KMS-11 (cell line): ENCODE data around the gene PIP5K1C.

Source experiments
- H2AFZ ChIP-seq: fragments of 200-600 bp; sonication (generic); 2 replicates; pipeline ENCODE4 v1.6.1; 2016; ENCODE audit warnings: antibody characterized with exemption, mixed run types, low read depth
- H3K27ac ChIP-seq: fragments of 200-600 bp; sonication (generic); 2 replicates; pipeline ENCODE4 v1.6.1; 2016; ENCODE audit warnings: mild to moderate bottlenecking, mixed run types
- H3K27me3 ChIP-seq: fragments of 200-600 bp; sonication (generic); 2 replicates; pipeline ENCODE4 v1.6.1; 2017; ENCODE audit warnings: mild to moderate bottlenecking, low read depth, mixed run types, moderate library complexity; ENCODE audit not compliant: insufficient read depth
- H3K36me3 ChIP-seq: fragments of 200-600 bp; sonication (generic); 2 replicates; pipeline ENCODE4 v1.6.1; 2017; ENCODE audit warnings: mild to moderate bottlenecking, mixed run types; ENCODE audit not compliant: insufficient read depth
- H3K4me1 ChIP-seq: fragments of 200-600 bp; sonication (generic); 2 replicates; pipeline ENCODE4 v1.6.1; 2016; ENCODE audit warnings: mild to moderate bottlenecking, low read depth, mixed run types; ENCODE audit not compliant: poor library complexity, severe bottlenecking
- H3K4me2 ChIP-seq: fragments of 200-600 bp; sonication (generic); 2 replicates; pipeline ENCODE4 v1.7.0; 2016; ENCODE audit warnings: mild to moderate bottlenecking, mixed run types
- H3K4me3 ChIP-seq: fragments of 200-600 bp; sonication (generic); IDR thresholded peaks from 2 replicates; pipeline ENCODE4 v1.6.1; 2017; ENCODE audit warnings: low read depth, low read length, mixed read lengths; ENCODE audit not compliant: insufficient read depth
- H3K79me2 ChIP-seq: fragments of 200-600 bp; sonication (generic); 2 replicates; pipeline ENCODE4 v1.6.1; 2016; ENCODE audit warnings: low read depth, mixed run types; ENCODE audit not compliant: insufficient read depth
- H3K9ac ChIP-seq: fragments of 200-600 bp; sonication (generic); 2 replicates; pipeline ENCODE4 v1.6.1; 2016; ENCODE audit warnings: mild to moderate bottlenecking, mixed run types
- H4K20me1 ChIP-seq: fragments of 200-600 bp; sonication (generic); 2 replicates; pipeline ENCODE4 v1.6.1; 2016; ENCODE audit warnings: mild to moderate bottlenecking, mixed run types; ENCODE audit not compliant: insufficient read depth
- CTCF ChIP-seq: fragments of 200-600 bp; sonication (generic); conservative IDR thresholded peaks from 2 replicates; pipeline ENCODE4 v1.6.1; 2017; ENCODE audit warnings: low read depth, mild to moderate bottlenecking, antibody characterized with exemption, low read length, moderate library complexity, mixed read lengths

The PIP5K1C gene

GRCh38 chr19:3605361-3605760 is 94.9 kb downstream of the PIP5K1C start:
- no peaks in the 10 kb centered on the region for H4K20me1 ChIP-seq
- H3K27ac ChIP-seq, result no peak overlapping the region
- TF ChIP-seq CTCF, result no peak
- H3K79me2 ChIP-seq, result no peaks in the 10 kb centered on the region
- no peaks in the 10 kb centered on the region; the same call in 1 of the 2 replicates for H3K27me3 ChIP-seq
- no peaks in the 10 kb centered on the region for H3K36me3 ChIP-seq
- no peak overlapping the region for H3K4me3 ChIP-seq
- no peak overlapping the region for H3K4me2 ChIP-seq
- H3K9ac ChIP-seq, result no peak overlapping the region
- H3K4me1 ChIP-seq, result peaks cover 5% of the 10 kb centered on the region
- no peak overlapping the region for H2AFZ ChIP-seq

- Histone ChIP-seq H3K79me2 (no peaks in the 10 kb centered on the region), H3K27ac (no peak overlapping the region), H3K27me3 (no peaks in the 10 kb centered on the region; the same call in 1 of the 2 replicates), H2AFZ (no peak overlapping the region), H3K4me3 (no peak overlapping the region), H4K20me1 (no peaks in the 10 kb centered on the region), H3K36me3 (no peaks in the 10 kb centered on the region), H3K4me2 (no peak overlapping the region), H3K4me1 (peaks cover 5% of the 10 kb centered on the region), H3K9ac (no peak overlapping the region)
- no peak for TF ChIP-seq CTCF
These were observed 95.3 kb downstream of the PIP5K1C start for GRCh38 chr19:3604987-3605343.

- Histone ChIP-seq H3K79me2 (no peaks in the 10 kb centered on the region), H3K27me3 (no peaks in the 10 kb centered on the region; the same call in 1 of the 2 replicates), H3K4me2 (no peak overlapping the region), H3K27ac (no peak overlapping the region), H3K4me1 (peaks cover 5% of the 10 kb centered on the region), H3K9ac (no peak overlapping the region), H3K4me3 (no peak overlapping the region), H4K20me1 (no peaks in the 10 kb centered on the region), H3K36me3 (no peaks in the 10 kb centered on the region), H2AFZ (no peak overlapping the region)
- TF ChIP-seq CTCF, result no peak
These were observed 95.9 kb downstream of the PIP5K1C start for GRCh38 chr19:3604227-3604986.

- no peak overlapping the region for H2AFZ ChIP-seq
- H3K27ac ChIP-seq, result no peak overlapping the region
- no peaks in the 10 kb centered on the region for H3K36me3 ChIP-seq
- no peaks in the 10 kb centered on the region for H3K79me2 ChIP-seq
- H3K9ac ChIP-seq, result no peak overlapping the region
- no peak overlapping the region for H3K4me3 ChIP-seq
- H3K4me2 ChIP-seq, result no peak overlapping the region
- H3K27me3 ChIP-seq, result no peaks in the 10 kb centered on the region; the same call in 1 of the 2 replicates
- H3K4me1 ChIP-seq, result peaks cover 5% of the 10 kb centered on the region
- no peaks in the 10 kb centered on the region for H4K20me1 ChIP-seq
- no peak for TF ChIP-seq CTCF
These were observed 97.0 kb downstream of the PIP5K1C start for GRCh38 chr19:3603121-3603811.
